Hematopoietic multipotent progenitor cell treated with erythropoietin and hydrocortisone succinate and interleukin-3 and kit ligand, for 8 days (in vitro differentiated cells): ENCODE results near the gene SPATA31C2.
"Not testable (repeated sequence)": the region's sequence is repeated elsewhere in the genome, so short reads cannot be mapped to it uniquely, and the experiment has no call there.

Experiments
- DNase-seq: peaks from one replicate; pipeline ENCODE4 v3.0.0-alpha.2; 2015

The SPATA31C2 gene

DNA sequence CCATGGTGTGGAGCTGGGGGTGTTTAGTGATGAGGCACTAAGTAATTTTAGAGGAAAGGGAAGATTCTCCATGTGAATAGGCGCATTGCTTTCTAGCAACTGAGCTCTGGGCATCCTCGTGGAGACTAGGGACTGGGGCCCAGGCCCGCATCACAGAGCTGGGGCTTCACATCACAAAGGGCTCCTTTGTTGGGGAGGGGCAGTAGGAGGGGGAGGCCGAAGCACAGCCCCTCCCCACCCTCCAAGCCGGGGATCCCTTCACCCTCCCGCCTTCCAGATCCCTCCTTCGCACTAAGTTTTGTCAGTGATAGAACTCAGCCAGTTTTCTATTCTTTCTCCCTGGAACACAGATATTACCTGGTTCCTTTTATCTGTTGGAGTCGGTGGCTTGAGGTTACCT is at the start of gene SPATA31C2:
TSS of gene SPATA31C2 (minus strand) at position 101 of the 400 bp plus-strand sequence. CDS start at position 72, 29 bp downstream.
- not testable (repeated sequence) for DNase-seq

DNA sequence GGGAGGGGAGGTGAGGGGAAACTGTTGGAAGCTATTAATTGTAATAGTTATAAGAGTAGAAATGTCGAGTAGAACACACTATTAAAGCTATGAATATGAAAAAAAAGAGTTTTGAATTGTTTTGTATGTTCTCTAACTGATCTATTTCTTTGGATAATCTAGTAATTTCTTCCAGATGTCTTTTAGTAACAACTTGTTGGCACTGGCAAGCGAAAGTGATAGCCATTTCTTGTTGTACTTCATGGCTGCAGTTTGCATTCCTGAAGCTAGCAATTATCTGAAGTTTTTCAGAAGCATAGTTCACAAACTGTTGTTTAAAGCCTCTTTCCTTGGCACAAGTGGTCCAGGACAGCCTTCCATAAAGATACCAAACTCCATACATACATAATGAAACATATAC is 49.4 kb upstream of the SPATA31C2 start:
- no peak for DNase-seq

DNA sequence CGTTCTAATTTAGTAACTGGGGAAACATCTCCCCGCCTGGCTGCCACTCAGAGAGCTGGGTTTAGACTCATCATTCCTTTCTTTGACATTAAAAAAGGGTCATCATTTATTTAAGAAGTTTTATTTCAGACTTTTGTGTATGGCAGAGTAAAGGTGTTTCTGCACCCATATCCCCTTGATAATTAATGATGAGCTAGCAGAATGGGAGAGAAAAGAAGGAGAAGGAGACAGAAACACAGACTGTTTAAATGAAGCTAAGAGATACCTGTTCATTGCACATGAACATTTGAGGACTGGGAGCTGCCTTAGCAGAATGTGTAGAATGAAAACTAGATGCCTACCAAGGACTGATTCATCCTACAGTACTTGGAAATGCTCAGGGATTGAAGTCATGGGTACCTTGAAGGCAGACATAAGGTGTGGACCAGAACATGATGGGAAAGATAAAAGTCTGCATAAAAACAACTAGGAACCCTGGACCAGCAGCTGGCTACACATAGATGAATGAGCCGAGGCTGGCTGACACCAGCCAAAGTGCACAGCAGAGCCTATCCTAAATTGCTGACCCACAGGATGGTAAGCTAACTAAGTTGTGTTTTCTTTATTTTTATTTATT is 48.3 kb upstream of the SPATA31C2 start:
- no peak for DNase-seq

DNA sequence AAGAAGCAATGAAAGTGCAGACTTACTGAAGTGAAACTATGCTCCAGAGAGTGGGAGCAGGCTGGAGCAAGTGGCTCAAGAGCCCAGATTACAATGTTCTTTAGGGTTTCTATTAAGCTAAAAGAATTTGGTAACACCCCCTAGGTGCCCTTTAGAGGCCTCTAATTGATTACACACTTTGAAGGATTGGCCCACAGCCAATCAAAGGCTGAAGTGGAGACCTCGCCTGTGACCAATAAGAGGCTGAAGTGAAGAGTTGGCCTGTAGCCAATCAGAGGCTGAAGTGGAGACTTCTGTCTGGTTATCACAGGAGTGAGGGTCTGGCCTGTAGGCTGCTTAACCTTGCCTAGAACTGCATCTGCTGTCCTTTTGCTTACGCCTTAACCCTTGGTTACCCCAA is 46.7 kb upstream of the SPATA31C2 start:
- peak; percentile 15 for DNase-seq

DNA sequence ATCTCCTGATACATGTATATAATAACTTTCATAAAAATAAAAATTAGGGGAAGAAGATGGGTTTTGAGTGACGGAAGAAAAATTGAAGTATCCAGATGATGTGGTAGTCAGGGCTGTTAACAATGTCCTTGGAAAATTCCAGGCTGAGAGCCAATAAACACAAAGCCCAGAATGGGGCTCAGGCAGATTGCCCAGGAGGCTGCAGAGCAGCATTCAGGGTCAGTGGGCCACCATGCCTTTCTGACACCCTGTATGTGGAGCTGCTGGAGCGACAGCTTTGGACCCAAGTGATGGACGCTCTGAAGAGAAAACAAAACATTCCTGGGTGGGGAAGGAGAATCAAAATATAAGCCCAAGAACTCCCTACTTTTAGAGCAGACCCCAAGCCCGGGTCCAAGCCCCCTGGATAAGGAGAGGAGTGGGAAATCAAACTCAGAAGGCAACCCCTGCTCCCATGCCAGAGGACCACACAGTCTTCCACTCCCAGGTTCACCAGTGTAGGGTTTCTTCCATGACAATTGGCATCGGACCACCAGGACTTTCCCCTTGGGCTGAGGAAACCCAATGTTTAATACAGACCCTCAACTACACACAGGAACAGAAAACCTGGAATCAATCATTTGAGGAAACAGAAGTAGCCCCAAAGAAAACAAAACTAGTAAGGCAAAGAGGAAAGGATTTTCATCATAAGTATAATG is 45.7 kb upstream of the SPATA31C2 start:
- DNase-seq, result no peak

DNA sequence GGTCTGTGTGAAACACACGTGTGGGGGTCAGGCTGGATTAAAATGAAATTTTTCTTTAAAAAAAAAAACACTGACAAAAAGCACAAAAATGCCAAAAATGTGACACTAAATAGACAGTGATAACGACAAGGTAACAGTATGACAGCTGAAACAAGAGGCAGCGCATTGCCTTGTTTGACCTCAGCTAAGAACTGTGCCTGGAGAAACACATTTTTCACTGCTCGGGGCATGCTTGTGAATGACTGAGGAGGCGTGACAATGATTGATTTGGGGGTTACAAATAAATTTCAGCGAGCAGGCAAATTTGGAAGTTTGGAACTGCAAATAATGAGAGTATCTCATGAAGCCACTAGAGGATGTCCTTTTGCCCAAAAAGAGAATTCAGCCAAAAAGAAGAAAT is 44.2 kb upstream of the SPATA31C2 start:
- no peak for DNase-seq

DNA sequence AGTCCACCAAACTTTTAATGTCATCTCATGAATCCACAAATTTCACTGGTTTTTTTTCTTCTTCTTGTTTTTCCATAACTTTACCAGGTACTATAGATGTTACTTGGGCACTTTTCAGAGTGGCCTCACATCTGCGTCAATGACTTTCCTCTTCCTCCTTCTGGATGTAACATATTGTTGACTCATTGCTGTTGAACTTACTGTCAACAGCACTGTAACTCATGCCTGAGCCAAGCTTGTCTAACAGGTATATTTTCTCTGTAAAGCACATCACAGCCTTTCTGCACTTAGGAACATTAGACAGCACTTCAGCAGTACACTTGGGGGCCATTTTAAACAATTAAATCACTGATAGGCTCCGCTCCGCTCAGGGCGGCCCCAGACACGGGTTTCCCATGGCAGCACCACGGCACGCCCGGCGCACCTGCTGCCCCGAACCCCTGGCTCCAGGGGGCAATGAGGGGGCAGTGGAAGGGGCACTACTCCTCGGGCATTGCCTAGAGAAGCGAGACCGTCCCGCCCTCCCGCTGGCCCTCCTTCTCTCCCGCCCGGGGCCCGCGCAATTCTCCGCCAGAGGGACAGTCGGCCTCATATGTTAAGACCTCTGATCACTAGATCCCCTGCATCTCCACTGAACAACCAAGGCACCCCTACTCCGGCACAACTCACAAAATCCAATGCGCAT is 41.9 kb upstream of the SPATA31C2 start:
- DNase-seq, result no peak

DNA sequence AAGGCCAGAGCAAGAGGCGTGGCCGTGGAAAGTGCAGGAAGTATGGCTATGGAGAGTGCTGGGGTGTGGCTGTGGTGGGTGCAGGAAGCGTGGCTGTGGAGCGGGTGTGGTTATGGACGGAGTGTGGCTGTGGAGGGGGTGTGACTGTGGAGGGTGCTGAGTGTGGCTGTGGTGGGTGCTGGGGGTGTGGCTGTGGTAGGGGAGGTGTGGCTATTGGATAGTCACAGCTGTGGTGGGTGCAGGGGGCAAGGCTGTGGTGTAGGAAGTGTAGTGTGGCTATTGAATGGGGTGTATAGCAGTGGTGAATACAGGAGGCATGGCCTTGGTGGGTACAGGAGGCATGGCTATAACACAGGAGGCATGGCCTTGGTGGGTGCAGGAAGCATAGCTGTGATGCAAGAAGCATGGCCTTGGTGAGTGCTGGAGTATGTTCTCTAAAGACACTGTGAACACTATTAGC is 40.8 kb upstream of the SPATA31C2 start:
- DNase-seq, result peak; percentile 11

DNA sequence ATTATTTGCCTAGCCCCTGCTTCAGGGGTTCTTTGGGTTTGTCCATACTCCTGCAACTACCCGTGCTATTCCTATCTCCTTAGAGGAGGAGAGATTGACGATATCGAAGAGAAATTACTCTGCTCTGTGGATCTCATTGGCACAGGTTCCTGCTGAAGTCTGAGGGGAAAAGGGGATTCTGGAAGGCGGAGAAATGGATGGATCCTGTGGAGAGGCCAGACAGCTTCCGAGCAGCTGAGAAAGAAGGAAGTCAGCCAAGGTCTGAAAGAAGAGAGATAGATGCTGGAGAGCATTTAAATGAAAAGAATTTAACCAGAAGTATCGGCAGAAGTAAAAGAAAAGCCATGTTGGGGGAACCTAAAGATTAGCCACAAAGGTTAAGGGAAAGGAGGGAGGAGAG is 40.4 kb upstream of the SPATA31C2 start:
- no peak for DNase-seq

DNA sequence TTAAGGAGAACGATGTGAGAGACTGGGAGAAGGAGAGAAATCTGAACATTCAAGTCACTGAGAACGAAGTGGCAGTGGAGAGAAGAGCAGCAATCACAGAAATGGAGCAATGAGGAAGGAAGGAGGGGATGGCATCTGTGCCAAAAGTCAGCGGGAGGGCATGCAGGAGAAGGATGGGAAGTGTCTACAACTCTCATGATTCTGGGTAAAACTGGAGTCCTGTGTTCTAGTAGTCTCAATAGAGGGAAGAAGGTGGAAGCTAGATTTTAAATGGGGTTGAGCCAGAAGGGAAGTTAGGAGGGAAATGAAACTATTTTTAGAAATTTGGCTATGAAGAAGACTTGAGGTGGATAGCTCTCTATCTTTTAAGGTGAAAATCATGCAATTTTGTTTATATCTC is 39.1 kb upstream of the SPATA31C2 start:
- DNase-seq, result no peak

DNA sequence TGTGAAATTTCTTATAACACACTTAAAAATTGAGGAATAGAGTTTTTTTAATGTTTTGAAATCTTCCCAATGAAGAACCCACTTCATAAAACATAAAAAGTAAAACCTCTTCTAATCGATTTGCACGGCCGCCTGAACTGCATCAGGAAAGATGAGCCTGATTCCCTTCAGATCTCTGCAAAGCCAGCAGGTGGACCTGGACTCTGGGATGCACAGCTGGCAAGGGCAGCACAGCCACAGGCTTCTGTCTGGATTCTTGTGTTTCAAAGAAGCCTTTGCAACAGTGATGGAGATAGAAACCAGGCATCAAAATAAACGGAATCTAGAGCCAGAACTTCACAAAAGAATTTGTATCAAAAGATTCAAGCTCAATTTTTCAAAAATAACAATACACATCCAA is 36.0 kb upstream of the SPATA31C2 start:
- no peak for DNase-seq

DNA sequence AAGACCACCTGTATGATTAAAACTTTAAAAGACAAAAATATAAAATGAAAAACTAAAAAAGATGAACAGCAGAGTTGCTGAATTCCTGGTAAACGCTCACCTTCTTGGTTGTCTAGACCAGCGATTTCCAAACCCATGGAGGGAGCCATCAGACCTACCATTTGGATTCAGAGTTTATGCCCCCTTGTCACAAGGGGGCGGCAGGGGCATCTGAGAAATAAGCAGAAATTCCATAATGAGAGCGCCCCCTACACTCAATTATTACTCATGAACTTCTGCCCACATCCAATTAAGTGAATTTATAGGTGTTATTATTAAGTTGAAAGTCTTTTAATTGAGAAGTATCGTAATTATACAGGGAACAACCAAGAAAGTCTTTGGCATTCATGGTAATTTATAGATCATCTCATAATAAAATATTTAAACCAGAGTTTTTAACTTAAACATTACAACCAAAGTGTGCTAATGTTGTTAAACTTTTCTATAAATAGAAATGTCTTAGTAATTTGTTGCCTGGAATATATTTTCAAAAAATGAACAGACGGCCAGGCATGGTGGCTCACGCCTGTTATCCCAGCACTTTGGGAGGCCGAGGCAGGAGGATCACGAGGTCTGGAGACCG is 35.2 kb upstream of the SPATA31C2 start:
- peak; percentile 90 for DNase-seq

DNA sequence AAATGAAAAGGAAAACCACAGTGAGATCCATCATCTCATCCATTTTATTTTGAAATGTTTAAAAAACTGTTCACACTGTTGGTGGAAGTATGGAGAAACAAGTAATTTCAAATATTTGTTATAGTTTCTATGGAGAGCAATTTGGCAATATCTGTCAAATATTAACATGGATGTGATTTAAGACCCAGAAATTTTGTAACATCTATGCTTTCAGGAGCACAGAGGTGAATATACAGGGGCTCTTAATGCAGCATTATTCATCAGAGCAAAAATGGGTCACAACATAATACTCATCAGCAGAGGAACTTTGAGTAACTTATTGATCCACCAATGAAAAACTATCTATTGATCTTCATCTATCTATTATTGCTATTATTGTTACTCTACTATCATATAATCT is 31.4 kb upstream of the SPATA31C2 start:
- no peak for DNase-seq

DNA sequence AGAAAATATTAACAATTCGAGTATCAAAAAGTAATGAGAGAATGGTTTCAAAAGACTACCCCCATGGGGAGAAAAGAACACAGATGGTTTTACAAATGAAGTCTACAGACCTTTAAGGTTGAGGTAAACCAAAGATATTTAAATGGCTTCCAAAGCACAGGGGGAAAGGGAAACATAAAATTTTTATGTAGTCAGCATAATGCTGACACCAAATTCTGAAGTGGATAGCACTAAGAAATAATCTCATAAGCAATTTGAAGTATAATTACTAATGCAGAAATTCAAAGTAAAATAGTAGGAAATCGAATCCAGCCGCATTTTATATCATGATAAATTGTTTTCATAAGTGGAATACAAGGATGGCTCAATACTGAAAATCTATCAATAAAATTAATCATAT is 30.3 kb upstream of the SPATA31C2 start:
- DNase-seq, result no peak

DNA sequence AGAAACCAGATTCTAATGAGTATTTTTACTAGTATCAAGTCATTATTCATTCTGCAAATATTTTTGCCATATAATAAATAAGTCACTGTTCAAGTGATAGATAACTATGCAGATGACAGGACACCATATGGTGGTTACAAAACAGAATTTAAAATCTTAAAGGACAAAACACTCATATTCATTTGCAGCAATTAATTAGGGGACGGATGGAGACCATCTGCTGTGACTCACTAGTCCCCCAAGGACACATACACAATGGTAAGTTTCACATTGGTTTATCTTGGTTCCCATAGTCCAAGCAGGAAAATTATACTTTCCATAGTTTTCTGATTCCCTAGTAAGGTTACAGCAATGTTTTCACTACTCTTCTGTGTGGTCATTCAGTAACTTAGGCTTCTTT is 28.4 kb upstream of the SPATA31C2 start:
- no peak for DNase-seq

DNA sequence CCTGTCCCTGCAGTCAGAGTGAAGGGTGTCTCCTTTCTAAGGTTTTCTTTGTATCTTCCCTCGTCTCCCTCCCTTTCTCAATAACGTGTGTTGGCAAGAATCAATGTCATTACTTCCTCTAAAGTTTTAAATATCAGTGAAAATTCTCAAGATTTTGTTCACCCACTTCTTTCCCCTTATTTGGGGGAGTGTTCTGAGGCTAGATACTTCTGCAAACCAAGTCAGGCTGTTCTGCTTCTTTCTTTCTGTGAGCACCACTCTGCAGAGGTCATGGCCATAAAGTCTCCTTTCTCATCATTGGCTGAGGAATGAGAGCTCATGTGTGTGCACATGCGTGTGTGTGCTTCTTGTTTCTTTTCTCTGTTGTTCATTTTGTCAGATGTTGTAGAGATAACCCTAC is 26.6 kb upstream of the SPATA31C2 start:
- no peak for DNase-seq

DNA sequence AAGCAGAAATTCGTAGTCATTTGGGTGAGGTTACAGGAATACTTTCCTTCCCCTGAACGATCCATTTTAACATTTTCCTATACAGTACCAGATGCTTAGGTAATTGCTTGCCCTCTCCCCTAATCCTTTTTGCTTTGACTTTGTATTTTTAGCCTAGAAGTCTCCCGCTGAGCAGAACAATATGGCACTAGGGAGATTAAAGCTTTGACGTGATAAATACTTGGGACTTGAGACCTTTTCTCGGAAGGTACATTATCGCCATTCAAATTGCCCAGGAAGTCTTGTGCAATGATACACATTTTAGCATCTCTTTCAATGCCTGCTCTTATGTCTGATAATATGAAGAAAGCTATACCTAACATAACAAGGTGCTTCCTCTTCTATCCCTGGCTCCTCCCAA is 22.9 kb upstream of the SPATA31C2 start:
- no peak for DNase-seq

DNA sequence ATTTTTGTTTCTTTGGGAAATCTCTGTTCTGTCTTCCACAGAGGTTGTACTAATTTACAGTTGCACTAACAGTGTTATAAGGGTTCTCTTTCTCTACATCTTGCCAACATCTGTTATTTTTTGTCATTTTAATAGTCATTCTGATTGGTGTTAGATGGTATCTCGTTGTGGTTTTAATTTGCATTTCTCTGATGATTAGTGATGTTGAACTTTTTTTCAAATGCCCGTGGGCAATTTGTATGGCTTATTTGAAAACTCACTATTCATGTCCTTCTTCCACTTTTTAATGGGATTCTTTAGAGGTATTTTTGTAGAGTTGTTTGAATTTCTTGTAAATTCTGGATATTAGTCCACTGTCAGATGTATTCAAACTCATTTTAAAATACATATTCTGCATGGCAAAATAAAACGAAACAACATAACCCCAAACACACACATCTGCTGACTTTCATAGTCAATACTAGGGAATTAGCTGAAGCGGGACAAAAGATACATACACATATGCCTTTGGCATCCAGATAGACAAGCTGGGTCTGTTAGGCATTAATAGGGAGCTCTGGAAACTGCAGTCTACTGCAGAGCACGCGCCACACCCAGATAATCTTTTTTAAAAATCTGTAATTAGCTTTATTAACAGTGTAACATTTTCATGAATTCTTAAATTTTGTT is 5.8 kb upstream of the SPATA31C2 start:
- DNase-seq, result no peak

DNA sequence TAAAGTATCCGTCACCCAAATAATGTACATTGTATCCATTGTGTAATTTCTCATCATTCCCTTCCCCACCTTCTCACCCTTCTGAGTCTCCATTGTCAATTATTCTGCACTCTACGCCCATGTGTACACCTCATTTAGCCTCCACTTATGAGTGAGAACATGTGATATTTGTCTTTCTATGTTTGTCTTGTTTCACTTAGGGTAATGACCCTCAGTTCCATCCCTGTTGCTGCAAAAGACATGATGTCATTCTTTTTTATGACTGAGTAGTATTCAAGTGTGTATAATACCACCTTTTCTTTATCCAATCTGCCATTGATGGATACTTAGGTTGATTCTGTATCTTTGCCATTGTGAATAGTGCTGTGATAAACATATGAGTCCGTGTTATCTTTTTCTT is 4.9 kb upstream of the SPATA31C2 start:
- no peak for DNase-seq

DNA sequence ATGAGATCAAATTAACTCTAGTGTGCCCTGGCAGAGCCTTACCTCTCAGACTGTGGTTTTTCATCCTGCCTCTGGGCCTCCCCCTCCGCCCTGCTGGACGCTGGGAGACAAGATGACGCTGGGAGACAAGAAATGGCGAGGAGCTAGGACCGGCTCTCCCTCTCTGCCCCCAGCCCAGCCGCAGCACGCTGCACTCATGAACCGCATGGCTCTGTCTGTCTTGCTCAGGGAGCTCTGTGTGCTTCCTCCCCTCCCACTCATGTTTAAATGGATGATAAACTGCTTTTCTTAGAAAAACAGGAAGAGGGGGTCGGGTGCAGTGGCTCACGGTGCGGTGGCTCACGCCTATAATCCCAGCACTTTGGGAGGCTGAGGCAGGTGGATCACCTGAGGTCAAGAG is 4.7 kb downstream of the SPATA31C2 start:
- not testable (repeated sequence) for DNase-seq

DNA sequence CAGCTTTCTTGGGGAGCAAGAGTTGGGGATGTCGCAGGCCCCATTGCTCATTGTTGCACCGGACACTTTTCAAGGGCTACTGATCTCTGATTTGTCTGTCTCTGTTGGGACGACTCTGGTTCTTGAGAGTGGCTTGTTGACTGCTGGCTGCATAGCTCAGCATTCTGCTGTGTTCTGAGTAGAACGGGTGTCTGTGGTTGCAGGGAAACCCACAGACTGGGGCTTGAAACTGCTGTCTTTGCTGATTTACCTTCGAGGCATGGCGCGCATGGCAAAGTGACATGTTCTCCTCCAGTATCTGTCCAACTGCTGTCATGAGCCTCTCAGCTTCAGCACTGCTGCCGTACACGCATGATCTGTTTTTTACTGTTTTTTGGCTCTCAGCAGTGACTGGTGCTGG is 8.7 kb downstream of the SPATA31C2 start:
- DNase-seq, result not testable (repeated sequence)

DNA sequence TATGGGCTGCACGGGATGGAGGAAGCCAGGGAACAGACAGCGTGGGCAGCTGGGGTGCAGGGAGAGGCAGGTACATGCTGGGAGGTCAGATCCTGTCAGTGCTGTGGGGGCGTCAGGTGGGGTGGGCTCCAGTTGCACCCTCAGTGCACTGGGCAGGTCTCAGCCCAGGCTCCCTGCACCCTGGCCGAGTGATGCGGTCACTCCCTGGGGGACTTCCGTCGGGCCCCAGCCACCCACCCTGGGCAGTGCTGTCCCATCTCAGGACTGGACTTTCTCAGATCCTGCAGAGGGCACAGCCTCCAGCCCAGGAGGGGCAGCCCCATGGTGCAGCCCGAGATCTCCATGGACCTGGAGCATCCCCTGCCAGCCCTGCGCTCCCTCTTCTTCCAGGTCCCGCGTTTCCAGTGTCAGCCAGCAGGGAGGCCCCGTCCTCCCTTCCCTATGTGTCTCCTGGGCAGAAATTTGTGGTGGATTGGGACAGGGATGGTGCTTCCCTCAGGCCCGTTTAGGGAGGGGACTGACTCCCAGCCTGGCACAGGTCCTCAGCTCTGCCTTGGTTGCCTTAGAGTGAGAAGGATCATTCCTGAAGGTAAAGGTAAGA is 10.5 kb downstream of the SPATA31C2 start:
- DNase-seq, result not testable (repeated sequence)

DNA sequence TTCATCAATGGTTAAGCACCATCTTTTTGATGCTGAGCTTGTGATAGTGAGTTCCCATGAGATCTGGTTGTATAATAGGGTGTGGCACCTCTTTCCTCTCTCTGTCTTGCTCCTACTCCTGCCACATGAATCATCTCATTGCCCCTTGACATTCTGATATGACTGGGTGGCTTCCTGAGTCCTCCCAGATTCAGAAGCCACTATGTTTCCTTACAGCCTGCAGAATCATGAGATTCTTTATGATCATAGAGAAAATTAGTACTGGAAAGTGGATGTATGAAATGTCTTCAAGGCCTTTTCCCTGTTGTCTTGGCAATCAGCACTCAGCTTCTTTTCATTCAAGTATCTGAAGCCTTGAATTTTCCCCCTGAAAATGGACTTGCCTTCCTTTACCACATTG is 14.9 kb downstream of the SPATA31C2 start:
- not testable (repeated sequence) for DNase-seq
